GM18867 (cell line): ENCODE results near the gene CIC.
A peak's percentile ranks its signal among the peaks of the same experiment; 100 is the strongest.
"Not testable (repeated sequence)": the region's sequence is repeated elsewhere in the genome, so short reads cannot be mapped to it uniquely, and the experiment has no call there.

ENCODE experiments used
- ATAC-seq: cut with Tn5 transposase; IDR thresholded peaks from one replicate; pipeline ENCODE4 v1.9.1; 2021; ENCODE audit warnings: mild to moderate bottlenecking, moderate library complexity; ENCODE audit not compliant: unreplicated experiment

The CIC gene

DNA sequence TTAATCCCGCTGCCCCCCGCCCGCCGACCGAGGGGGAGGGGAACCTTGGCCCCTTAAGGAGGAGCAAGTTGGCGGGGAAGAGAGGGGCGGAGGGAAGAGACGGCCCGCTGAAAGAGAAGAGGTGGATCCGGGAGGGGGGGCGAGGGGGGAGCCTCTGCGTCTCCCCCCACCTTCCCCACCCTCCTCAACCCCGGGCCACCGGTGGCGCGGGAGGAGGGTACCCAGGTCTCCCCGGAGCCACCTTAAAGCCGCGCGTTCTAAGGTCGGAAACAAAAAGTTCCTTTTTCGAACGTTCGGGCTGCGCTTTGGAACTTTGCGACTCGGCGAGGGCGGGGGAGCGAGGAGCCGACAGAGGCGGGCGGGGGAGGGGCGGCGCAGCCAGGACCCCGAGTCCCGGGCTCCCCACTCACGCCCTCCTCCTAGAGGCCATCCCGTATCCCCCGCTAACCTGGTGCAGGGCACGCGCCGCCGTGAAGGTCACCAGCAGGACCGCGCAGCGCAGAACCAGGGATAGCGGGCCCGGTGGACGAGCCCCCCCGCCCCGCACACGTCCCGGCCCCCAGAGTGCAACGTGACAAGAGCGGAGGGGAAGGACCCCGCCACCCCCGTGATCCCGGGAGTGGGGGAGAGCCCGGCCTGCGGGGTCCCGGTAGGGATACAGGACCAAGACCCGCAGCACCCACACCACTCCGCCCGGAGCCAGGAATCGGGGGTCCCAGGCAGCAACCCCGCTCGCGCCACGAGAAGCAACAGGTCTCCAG lies 14.8 kb upstream of the CIC start:
- ATAC-seq: peak; percentile 32

DNA sequence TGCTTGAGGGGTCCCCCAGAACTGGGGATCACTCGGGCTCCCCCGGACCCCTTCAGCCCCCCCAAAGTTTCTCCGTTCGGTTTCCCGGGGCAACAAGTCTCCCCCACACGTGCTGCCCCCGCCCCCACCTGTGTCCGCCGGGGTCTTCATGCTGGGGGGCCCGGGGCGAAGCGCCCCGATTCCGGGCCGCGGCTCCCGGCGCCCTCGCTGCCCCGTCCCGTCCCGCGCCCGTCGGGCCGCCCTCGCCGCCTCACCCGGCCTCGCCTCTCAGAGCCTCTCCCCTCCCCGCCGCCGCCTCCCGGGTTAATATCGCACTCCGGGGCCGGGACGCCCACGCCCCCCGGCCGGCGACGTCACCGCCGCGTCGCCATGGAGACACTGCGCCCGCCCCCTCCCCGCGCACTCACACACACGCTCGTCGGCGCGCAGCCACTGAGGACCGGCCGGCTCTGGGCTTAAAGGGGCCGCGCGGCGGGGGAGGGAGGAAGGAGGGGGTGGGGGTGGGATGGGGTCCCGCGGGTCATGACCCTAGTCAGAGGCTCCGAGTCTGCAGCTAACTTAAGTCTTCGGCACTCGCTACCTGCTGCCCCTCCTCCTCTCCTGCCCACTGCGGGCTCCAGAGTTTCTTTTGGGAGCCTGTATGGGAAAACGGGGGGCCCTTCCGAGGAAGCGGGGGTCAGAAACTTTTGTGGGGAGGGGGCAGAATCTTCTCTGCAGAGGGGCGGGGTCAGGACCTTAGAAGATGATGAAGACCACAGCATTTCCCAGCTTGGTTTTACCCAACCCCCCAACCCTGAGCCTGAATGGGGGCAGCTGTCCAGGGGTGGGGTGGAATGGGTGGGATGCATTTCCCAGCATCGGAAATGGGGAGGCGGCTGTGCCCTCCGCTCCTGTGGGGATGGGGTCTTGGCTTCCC lies 13.9 kb upstream of the CIC start, which contains the start of gene ERF:
TSS of gene ERF (minus strand) at position 279 of the 916 bp plus-strand sequence. CDS start at position 150, 129 bp downstream.
- peak; percentile 60 for ATAC-seq

DNA sequence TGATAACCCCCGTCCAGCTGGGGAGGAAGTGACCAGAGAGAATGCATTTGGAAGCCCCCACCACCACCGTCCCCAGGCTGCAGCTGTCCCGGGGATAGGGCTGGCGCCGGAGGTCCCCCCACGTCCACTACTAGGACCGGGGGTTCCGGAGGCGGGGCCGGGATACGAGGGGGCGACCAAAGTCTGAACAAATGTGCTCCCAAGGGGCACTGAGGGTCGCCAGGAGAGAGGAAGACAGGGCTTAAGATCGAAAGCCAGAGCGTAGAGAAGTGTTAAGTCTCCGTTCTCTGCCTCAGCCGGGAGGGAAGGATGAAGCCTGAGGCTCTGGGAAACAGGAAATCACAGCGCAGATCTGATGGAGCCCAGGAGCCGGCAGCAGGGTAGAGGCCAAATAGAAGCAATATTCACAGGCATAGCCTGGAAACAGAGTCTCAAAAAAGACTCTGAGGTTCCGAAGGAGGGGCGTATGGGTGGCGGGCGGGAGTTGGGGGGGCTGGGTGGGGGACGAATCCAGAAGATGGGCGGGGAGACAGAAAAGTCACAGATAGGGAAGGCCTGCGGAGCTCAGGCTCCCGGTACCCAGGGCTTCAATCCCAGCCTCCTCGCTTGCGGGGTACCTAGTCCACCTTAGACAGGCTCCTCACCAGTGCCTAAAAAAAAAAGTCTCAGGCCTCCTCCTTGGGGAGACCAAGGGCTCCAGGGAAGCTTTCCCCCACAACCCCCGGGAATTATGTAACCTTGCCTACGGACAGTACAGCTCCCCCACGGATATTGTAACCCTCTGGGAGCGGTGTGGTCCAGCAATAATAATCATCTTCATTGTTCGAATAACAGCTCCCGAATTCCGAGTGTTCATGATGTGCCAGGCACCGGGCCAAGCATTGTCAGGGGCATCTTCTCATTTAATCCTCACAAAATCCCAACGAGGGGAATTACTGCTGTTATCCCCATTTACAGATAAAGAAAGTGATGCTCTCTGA lies 13.0 kb upstream of the CIC start:
- ATAC-seq: no peak

DNA sequence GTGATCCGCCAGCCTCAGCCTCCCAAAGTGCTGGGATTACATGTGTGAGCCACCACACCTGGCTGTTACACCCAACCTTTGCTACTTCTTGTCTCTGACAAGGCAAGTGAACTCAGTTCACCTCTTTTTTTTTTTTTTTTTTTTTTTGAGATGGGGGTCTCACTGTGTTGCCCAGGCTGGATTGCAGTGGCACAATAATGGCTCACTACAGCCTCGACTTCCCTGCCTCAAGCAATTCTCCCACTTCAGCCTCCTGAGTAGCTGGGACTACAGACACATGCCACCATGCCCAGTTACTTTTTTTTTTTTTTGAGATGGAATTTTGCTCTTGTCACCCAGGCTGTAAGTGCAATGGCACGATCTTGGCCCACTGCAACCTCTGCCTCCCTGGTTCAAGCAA lies 11.2 kb upstream of the CIC start:
- not testable (repeated sequence) for ATAC-seq

DNA sequence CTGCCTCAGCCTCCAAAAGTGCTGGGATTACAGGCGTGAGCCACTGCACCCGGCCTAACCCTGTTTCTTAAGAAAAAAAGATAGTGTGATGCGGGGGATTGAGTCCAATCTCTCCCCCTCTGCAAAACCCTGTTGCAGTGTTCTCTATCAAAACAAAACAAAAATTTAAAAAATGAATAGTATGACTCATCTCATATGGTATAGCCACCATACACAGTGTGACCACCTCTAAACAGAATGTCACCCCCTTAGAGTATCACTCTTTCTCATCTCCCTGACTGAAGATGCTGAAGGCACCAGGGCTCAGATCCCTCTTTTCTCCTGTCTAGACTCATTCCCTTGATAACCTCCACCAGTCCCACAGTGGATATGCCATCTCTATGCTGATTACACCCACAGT lies 7.3 kb upstream of the CIC start:
- ATAC-seq: no peak

DNA sequence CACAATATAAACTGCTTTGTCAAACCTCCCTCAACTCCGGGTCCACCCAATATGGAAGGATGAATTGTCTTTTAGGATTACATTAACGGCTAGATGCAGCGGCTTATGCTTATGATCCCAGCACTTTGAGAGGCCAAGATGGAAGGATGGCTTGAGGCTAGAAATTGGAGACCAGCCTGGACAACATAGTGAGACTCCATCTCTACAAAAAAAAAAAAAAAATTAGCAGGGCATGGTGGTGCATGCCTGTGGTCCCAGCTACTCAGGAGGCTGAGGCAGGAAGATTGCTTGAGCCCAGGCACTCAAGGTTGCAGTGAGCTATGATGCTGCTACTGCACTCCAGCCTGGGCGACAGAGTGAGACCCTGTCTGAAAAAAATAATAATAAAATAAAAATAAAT lies 2.9 kb upstream of the CIC start:
- not testable (repeated sequence) for ATAC-seq

DNA sequence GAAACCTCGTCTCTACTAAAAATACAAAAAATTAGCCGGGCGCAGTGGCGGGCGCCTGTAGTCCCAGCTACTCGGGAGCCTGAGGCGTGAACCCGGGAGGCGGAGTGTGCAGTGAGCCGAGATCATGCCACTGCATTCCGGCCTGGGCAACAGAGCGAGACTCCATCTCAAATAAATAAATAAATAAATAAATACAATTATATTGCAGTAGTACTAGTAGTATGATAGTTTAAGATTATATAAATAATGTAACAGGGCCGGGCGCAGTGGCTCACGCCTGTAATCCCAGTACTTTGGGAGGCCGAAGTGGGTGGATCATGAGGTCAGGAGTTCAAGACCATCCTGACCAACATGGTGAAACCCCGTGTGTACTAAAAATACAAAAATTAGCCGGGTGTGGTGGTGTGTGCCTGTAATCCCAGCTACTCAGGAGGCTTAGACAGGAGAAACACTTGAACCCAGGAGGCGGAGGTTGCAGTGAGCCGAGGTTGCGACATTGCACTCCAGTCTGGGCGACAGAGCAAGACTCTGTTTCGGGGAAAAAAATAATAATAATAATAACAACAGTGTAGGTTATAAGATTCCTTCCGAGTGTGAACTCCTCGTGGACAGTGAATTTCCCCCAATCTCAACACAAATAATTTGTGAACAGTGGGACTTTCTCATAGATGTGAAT lies 2.0 kb upstream of the CIC start:
- not testable (repeated sequence) for ATAC-seq

DNA sequence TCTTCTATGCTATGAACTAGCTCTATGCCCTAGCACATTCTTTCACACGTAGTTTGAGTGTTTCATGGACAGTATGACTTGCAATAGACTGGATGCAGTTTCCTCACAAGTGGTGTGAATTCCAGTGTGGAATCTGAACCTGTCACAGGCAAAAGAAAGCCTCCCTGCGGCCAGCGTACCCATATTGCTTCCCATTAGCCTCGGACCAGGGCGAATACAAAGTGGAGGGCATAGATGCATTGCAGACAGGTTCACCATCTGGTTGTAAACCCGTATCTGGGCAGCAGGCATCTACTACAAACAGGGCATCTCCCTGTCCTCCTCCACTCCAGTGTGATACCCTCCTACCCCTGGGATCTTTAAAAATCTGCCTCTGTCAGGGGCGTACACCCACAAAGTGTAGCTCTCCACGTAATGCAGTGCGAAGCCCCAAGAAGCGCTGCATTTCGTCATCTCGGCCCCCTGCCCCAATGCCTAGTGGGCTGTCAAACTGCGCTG lies 1.4 kb upstream of the CIC start:
- ATAC-seq: no peak

DNA sequence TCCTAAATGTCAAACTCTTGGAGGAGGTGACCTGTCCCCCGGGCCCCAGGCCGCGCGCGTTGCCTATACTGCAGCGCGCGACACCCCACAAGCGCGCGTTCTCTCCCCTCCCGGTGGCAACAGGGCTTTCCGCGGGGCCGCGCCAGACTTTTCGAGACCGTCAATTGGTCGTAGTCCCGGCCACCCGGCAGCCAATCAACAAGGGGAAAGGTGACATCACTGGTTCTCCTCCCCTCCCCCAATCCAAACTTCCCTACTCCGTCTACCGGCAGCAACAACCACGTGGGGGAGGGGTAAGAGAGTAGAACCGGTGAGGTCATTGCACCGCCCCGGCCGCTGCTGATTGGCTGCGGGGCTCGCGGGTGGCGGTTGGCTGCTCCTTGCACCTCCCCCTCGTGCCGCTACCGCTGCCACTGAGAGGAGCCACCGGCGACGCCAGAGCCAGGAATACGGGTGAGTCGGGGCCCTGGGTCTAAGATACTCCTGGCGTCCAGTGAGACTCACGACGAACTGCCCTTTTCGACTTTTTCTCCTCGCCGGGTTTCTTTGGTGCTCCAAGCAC lies 829 bp upstream of the CIC start:
- ATAC-seq: peak; percentile 57

DNA sequence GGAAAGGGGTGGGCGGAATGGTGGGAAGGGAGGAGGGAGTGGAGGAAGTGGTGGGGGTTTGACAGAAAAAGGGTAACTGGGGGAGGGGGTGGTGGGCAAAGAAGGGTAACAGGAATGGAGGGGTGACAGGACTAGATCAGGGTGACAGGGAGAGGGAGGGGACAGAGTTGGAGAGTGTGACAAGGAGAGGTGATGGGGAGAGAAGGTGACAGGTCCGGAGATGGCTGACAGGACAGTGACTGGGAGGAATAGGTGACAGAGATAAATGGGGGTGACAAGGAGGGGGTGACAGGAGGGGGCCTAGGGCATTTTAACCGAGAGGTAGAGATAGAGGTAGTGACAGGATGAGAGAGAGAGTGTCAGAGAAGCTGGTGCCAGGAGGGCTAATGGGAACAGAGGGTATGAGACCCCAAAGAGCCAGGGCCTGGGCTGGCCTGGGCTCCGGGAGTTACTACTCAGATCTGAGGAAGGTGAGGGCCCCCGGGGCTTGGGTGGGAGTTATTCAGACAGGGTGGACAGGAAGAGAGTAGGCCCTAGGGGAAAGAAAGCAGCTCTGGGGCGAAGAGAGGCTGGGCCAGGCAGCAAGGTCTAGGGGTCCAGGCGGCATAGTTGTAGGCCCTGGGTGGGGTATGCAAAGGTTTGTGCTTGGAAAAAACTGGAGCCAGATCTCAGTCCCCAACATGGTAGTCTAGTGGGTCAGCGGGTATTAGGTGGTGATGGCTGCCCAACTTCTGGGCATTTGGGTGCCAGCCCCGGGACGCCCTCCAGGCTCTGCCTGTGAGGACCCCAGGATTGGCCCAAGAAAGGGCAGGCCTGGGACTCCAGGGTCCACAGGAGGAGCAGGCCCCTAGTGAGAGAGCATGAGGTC lies 660 bp downstream of the CIC start:
- no peak for ATAC-seq

DNA sequence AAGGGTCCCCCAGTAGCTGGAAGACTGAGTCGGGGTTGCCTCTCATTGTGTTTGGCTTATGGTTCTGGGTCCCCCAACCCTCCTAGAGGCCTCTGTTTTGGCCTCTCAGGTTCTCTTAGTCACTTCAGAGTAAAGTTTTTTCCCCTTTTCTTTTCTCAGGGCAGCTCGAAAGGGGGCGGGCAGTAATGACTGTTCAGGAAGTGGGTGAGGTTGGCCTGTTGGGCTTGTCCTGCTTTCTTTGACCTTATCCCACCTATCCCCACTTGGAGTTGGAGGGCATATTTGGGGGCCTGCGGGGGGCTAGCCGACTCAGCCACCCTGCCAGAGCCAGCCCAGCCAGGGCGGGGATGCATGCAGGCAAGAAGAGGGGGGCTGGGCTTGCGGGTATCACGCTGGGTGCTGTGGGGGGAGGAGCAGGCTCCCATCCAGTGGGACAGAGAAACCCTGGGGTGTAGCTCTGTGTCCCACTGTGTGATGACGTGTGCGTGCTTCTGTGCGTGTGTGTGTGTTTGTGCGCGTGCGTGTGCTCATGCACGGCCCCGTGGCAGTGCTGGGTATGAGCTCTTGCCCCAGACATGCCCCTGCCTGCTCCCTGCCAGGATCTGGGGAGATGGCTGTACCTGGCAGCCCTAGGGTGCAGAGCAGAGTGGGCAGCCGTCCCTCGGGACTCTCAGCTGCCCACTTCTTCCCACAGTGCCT lies 1.4 kb downstream of the CIC start:
- ATAC-seq: no peak

DNA sequence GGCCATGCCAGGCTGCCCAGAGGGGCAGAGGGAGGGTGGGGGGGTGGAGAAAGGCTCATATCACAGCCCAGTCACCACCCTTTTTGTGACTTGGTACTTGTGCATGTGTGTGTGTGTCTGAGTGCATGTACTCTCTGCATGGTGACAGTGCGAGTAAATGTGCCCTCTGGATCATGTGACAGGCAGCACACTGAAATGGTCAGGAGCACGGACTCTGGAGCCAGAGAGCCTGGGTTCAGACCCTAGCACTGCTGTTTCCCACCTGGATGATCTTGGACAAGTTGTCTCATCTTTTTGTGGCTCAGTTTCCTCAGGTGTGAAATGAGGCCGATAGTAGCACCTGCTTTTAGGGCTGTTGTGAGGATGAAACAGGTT lies 2.0 kb downstream of the CIC start:
- no peak for ATAC-seq

DNA sequence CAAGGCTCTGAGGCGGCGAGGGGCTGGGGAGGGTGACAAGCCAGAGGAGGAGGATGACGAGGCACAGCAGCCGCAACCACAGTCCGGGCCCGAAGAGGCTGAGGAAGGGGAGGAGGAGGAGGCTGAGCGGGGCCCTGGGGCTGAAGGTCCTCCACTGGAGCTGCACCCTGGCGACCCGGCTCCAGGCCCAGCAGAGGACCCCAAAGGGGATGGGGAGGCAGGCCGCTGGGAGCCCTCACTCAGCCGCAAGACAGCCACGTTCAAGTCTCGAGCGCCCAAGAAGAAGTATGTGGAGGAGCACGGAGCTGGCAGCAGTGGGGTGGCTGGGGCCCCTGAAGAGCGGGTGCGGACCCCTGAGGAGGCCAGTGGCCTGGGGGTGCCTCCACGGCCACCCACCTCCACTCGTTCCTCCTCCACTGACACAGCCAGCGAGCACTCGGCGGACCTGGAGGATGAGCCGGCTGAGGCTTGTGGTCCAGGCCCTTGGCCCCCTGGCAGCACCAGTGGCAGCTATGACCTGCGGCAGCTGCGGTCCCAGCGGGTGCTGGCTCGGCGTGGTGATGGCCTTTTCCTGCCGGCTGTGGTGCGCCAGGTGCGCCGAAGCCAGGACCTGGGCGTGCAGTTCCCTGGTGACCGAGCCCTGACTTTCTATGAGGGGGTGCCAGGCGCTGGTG lies 2.9 kb downstream of the CIC start:
- ATAC-seq: no peak

DNA sequence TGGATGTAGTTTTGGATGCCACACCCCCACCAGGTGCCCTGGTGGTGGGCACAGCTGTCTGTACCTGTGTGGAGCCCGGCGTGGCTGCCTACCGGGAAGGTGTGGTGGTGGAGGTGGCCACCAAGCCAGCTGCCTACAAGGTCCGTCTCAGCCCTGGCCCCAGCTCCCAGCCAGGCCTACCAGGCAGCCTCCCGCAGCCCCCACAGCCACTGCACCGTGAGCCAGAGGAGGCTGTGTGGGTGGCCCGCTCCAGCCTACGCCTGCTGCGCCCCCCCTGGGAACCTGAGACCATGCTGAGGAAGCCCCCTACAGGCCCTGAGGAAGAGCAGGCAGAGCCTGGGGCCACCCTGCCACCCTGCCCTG lies 3.5 kb downstream of the CIC start:
- no peak for ATAC-seq

DNA sequence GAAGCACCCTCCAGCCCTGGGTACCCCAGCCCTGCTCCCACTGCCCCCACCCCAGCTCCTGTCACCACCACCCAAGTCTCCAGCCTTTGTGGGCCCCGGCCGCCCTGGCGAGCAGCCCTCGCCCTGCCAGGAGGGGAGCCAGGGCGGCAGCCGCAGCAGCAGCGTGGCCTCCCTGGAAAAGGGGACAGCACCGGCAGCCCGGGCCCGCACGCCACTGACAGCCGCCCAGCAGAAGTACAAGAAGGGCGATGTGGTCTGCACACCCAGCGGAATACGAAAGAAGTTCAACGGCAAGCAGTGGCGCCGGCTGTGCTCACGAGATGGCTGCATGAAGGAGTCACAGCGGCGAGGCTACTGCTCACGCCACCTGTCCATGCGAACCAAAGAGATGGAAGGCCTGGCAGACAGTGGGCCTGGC lies 3.9 kb downstream of the CIC start:
- no peak for ATAC-seq

DNA sequence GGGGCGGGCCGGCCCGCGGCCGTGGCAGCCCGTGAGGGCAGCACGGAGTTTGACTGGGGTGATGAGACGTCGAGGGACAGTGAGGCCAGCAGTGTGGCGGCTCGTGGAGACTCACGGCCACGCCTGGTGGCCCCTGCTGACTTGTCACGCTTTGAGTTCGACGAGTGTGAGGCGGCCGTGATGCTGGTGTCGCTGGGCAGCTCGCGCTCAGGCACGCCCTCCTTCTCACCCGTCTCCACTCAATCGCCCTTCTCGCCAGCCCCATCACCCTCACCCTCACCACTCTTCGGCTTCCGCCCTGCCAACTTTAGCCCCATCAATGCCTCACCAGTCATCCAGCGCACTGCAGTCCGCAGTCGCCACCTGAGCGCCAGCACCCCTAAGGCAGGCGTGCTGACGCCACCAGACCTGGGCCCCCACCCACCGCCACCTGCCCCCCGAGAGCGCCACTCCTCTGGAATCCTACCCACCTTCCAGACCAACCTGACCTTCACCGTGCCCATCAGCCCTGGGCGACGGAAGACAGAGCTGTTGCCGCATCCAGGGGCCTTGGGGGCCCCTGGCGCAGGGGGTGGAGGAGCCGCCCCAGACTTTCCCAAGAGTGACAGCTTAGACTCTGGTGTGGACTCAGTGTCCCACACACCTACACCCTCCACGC lies 4.5 kb downstream of the CIC start:
- ATAC-seq: no peak

DNA sequence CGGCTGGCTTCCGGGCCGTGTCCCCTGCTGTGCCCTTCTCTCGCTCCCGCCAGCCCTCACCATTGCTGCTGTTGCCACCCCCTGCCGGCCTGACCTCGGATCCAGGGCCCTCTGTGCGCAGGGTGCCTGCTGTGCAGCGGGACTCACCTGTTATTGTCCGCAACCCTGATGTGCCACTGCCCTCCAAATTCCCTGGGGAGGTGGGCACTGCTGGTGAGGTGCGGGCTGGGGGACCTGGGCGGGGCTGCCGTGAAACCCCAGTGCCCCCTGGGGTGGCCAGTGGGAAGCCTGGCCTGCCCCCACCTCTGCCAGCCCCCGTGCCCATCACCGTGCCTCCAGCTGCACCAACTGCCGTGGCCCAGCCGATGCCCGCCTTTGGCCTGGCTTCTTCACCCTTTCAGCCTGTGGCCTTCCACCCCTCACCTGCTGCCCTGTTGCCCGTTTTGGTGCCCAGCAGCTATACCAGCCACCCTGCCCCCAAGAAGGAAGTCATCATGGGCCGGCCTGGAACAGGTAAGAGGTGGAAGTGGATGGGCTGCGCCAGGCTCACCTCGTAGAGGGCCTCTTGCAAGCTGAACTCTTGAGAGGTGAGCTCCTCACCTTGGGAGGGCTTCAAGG lies 5.1 kb downstream of the CIC start:
- ATAC-seq: no peak
